Activated T-cell treated with anti-CD3 and anti-CD28 coated beads, Interleukin-2, amount 50 U/mL, for 48 hours (primary cell): ENCODE results near the gene RPL3.
"Not testable (repeated sequence)": the region's sequence is repeated elsewhere in the genome, so short reads cannot be mapped to it uniquely, and the experiment has no call there.

Source experiments
- DNase-seq, 2 experiments: peaks; one replicate each; pipeline ENCODE4 v3.0.0-alpha.2; 2020

Gene RPL3

GRCh38 chr22:39319284-39320022 is at the start of gene RPL3:
Gene RPL3, minus strand, starts transcription at chr22:39319623. Its CDS starts 26 bp downstream, at chr22:39319597.
- peak; percentile 98 for DNase-seq

GRCh38 chr22:39369186-39369585 is 49.8 kb upstream of the RPL3 start:
- DNase-seq, result no peak

- DNase-seq, result no peak
These were observed 49.1 kb upstream of the RPL3 start for GRCh38 chr22:39368461-39368911.

- no peak for DNase-seq
These were observed 47.6 kb upstream of the RPL3 start for GRCh38 chr22:39367035-39367434.

GRCh38 chr22:39365492-39365780 is 46.0 kb upstream of the RPL3 start:
- no peak for DNase-seq

GRCh38 chr22:39364714-39365491 is 45.5 kb upstream of the RPL3 start:
- DNase-seq, result no peak

- no peak for DNase-seq
These were observed 44.5 kb upstream of the RPL3 start for GRCh38 chr22:39363751-39364515.

GRCh38 chr22:39362932-39363331 is 43.5 kb upstream of the RPL3 start:
- no peak for DNase-seq

GRCh38 chr22:39362271-39362670 is 42.8 kb upstream of the RPL3 start:
- no peak for DNase-seq

GRCh38 chr22:39361496-39361895 is 42.1 kb upstream of the RPL3 start:
- no peak for DNase-seq

GRCh38 chr22:39360674-39361413 is 41.4 kb upstream of the RPL3 start:
- no peak for DNase-seq

- no peak for DNase-seq
These were observed 40.8 kb upstream of the RPL3 start for GRCh38 chr22:39360242-39360641.

- no peak for DNase-seq
These were observed 40.3 kb upstream of the RPL3 start for GRCh38 chr22:39359659-39360195.

- not testable (repeated sequence) for DNase-seq
These were observed 38.8 kb upstream of the RPL3 start for GRCh38 chr22:39358197-39358596.

- not testable (repeated sequence) for DNase-seq
These were observed 38.0 kb upstream of the RPL3 start for GRCh38 chr22:39357110-39358108.

- no peak for DNase-seq
These were observed 37.0 kb upstream of the RPL3 start for GRCh38 chr22:39356464-39356863.

GRCh38 chr22:39355805-39356204 is 36.4 kb upstream of the RPL3 start:
- DNase-seq, result not testable (repeated sequence)

- DNase-seq, result no peak
These were observed 35.7 kb upstream of the RPL3 start for GRCh38 chr22:39355080-39355479.

- no peak for DNase-seq
These were observed 33.9 kb upstream of the RPL3 start for GRCh38 chr22:39353346-39353745.

- no peak for DNase-seq
These were observed 33.0 kb upstream of the RPL3 start for GRCh38 chr22:39352306-39352891.

GRCh38 chr22:39351689-39352214 is 32.3 kb upstream of the RPL3 start:
- no peak for DNase-seq
